HG02938 (cell line): ENCODE measurements around the gene ITGB6.

Experiments
- ATAC-seq: cut with Tn5 transposase; IDR thresholded peaks from one replicate; pipeline ENCODE4 v1.9.1; 2021; ENCODE audit warnings: mild to moderate bottlenecking, moderate library complexity; ENCODE audit not compliant: unreplicated experiment

Gene ITGB6

GRCh38 chr2:160222546-160223283, 22.6 kb upstream of the ITGB6 start:
- no peak for ATAC-seq

- ATAC-seq = no peak
Observed at GRCh38 chr2:160221391-160222276, 21.6 kb upstream of the ITGB6 start.

DNA sequence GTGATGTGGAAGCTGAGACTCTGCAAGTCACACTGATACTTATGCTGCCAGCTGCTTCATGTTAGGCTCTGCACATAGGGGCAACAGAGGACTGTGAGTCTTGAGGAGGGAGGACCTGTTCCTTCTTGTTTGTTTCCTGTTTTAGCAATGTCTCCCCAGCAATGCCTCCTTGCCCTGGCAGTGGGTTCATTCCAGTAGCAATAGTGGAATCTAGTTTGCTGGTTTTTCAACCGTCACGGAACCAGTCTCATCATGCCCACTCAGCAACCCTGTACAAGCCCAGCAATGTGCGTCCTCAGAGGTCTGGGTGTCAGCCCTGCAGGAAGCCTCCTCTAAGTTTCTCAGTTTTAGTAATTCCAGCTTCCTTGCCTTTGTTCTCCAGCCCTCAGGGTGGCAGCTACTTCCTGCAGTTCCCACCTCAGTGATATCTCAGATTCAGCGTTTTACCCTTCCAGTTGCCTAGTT, 20.5 kb upstream of the ITGB6 start:
- no peak for ATAC-seq

GRCh38 chr2:160220026-160220425, 20.0 kb upstream of the ITGB6 start:
- no peak for ATAC-seq

DNA sequence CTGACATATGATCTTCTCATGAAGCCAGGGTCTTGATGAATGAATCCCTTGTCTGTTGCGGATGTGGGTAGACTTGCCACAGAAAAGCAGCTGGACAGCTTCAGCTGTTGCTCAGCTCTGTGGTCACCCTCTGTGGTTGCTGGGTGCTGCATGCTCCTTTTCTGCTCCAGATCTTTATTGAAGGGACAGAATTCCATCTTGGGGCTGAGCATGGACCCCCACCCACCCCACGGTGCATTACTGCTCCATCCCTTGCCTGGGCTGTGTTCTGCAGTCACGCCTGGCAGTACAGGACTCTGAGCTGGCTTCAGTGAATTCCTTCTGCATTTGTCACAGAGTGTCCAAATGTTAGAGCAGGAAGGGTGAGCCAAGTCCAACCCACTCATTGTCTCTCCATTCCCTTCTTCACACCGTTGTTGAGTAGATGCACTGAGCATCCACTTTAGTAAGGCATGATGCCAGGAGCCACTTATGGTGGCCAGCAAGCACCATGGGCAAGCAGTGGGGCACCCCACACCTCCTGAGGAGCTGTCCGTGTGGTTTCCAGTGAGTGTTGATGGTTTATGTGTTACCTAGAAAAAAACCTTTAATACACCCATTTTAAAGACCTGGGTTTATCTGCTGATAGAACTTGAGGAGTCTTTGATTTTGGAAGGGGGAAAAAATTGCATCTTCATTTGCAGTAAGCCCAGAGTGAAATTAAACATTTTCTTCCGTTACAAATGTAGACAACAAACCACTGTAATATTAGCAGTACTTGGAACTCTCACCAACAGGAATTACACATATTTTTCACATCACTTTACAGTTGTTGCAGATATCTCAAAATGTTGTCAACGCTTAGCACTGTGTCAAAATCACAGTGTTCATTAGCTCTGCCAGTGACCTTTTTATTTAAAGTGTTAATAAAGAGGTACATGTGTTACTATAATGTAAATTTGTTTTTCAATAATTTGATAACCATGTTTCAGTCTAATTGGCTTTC, 14.7 kb upstream of the ITGB6 start:
- ATAC-seq = no peak

- ATAC-seq = no peak
Observed at GRCh38 chr2:160213511-160213910, 13.4 kb upstream of the ITGB6 start.

DNA sequence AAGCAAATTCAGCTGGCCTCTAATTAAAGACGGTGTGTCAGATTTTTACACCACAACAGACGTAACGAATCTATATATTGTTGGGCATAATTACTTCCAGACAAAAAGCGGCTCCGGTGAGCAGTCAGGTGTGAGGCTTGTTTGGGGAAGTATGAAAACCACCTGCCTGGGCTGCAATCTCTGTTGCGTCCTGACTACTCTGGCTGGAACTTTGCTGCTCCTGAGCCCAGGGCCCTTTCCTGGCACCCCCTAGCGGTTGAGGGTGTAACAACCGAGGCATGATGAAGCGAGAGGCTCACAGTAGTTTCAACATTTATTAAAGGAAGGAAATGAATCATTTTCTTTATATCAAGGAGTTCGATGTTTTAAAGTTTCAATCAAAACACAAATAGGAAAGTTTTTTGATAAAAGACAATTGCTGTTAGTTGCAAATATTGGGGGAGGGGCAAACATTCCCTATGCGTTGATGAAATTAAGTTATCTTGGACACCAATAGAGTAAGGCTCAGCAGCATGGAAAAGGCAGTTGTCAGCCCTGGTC, 10.6 kb upstream of the ITGB6 start:
- ATAC-seq = peak; percentile 86

DNA sequence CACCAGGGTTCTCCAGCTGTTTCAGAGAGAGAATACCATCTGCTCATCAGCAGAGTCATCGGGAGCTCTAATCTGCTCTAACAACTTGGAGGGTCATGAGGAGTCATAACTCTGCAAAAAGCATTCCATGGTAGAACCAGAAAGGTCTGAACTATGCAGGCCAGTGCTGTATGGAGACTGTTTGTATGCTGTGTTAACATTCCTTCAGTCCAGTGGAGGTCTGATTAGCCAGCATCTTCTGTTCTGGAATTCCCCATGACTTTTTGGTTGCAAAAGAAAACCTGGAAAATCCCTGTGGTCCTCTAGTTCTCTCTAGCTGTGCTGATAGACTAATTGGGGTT, 9.4 kb upstream of the ITGB6 start:
- no peak for ATAC-seq

- ATAC-seq = no peak
Observed at GRCh38 chr2:160208655-160209515, 8.8 kb upstream of the ITGB6 start.

- no peak for ATAC-seq
Observed at GRCh38 chr2:160207804-160208654, 8.0 kb upstream of the ITGB6 start.

DNA sequence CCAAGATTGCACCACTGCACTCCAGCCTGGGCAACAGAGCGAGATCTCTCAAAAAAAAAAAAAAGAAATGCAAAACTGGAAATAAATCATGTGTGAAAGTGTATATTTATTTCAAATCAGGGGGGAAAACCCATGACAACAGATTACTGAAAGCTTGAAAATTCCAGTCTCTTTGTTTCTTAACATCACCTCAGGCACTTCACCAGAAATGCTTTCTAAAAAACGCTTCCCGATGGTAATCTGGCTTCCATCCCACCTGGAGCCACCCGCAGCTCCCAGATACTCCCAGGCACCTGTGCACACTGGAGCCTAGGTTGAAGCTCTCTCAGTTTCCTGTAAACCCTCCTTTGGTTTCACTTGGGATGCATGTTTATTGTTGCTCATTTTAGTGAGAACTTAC, 7.2 kb upstream of the ITGB6 start:
- ATAC-seq = no peak

DNA sequence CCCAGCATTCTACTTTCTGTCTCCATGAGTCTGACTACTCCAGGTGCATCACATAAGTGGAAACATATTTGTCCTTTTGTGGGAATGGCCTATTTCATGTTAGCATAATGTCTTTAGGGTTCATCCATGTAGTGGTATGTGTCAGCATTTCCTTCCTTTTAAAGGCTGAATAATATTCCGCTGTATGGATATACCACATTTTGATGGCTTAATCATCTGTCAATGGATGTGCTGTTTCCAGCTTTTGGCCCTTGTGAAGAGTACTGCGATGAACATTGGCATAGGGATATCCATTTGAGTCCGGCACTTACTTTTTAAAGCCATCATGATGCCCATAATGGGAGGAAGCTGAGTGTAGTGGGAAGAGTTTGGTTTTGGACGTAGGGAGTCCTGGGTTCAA, 6.4 kb upstream of the ITGB6 start:
- no peak for ATAC-seq

GRCh38 chr2:160205505-160205904, 5.4 kb upstream of the ITGB6 start:
- no peak for ATAC-seq

- ATAC-seq = no peak
Observed at GRCh38 chr2:160203422-160203821, 3.4 kb upstream of the ITGB6 start.

GRCh38 chr2:160203007-160203406, 2.9 kb upstream of the ITGB6 start:
- ATAC-seq = no peak

DNA sequence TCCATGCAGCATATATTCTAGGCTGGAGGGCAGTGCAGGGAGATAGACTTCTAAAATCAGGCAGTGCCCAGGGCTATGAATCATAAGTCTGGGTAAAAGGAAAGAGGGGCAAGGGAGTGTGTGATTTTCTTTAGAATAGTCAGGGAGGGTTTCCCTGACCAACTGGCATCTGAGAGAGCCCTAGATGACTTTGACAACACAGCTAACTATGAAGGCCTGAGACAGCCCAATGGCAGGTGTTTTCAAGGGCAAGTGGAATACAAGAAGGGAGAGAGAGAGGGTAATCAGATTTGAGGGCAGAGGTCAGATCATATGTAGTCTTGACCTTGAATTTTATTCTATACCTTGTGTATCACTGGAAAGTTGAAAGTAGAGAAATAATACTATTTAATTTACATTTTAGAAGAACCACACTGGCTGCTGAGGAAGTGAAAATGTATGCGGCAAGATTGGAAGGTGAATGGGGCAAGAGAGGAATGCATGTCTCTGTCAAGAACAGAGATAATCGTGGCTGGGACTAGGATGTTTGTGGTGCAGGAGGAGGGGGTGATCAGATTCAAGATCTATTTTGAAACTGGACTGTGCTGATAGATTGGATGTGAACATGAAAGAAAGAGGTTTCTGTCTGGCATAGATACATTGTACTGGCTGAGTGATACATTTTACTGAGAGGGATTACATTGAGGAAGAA, 1.9 kb upstream of the ITGB6 start:
- ATAC-seq = no peak

GRCh38 chr2:160200921-160201320, 849 bp upstream of the ITGB6 start:
- ATAC-seq = no peak

DNA sequence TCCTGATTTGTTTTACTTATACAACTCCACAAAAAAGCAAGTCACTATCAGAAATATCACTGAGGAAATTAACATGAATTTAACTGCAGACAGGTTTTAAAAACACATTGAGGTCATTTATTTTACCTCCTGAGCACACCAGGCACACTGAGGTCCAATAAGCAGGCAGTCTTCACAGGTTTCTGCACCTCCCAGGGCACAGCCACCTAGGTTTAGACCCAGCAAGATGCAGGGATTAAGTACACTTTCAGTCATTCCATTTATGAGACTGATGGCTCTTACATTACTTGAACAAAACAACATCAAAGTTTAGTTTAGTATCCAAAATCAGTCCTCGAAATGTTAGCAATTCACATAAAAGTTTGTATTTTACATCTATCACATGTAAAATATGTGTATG, 1.0 kb downstream of the ITGB6 start:
- ATAC-seq = no peak
